ENCODE measurements around the gene CD109. TPM values are rescaled to one million over a fixed set of nuclear protein-coding genes. Genes with fewer than 3 reads are reported as not detected.
"Not testable (repeated sequence)": the region's sequence is repeated elsewhere in the genome, so short reads cannot be mapped to it uniquely, and the experiment has no call there.

Gene CD109
- polyA plus RNA-seq, 3 donors: 0.24 to 3.7 (median 1.7) TPM

DNA sequence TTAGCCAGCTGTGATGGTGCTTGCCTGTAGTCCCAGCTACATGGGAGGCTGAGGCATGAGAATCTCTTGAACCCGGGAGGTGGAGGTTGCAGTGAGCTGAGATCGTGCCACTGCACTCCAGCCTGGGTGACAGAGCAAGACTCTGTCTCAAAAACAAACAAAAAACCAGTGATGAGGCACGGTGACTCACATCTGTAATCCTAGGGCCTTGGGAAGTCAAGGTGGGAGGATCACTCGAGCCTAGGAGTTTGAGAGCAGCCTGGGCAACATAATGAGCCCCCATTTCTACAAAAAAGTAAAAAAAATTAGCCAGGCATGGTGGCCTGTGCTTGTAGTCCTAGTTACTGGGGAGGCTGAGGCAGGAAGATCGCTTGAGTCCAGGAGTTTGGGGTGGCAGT, 19.1 kb downstream of the CD109 start:
- not testable (repeated sequence) for H3K27ac ChIP-seq (ENCODE audit: low read depth, low read length)
- WGBS, 3 donors: 82 to 93% (median 89%) methylated on average over 5 of the region's 5 CpGs

DNA sequence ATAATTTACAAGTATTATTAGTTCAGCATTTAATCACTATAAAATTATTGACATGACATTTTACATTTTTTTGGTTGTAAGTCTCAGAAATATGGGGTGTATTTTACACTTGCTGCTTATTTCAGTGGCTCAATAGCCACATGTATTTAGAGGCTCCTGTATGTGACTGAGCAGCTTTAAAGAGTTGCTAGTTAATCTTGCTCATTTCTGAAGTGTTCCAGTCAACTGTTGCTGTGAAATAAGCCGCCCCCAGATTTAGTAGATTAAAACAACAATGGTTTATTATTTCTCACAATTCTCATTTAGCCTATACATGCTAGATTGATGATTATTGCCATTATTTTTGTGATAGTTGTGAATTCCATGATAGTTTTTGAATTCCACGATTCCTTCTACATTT, 23.0 kb downstream of the CD109 start:
- WGBS, 3 donors: 85 to 97% (median 96%) methylated on average over 2 of the region's 2 CpGs
- no peak overlapping the region for H3K27ac ChIP-seq (ENCODE audit: low read depth, low read length)

DNA sequence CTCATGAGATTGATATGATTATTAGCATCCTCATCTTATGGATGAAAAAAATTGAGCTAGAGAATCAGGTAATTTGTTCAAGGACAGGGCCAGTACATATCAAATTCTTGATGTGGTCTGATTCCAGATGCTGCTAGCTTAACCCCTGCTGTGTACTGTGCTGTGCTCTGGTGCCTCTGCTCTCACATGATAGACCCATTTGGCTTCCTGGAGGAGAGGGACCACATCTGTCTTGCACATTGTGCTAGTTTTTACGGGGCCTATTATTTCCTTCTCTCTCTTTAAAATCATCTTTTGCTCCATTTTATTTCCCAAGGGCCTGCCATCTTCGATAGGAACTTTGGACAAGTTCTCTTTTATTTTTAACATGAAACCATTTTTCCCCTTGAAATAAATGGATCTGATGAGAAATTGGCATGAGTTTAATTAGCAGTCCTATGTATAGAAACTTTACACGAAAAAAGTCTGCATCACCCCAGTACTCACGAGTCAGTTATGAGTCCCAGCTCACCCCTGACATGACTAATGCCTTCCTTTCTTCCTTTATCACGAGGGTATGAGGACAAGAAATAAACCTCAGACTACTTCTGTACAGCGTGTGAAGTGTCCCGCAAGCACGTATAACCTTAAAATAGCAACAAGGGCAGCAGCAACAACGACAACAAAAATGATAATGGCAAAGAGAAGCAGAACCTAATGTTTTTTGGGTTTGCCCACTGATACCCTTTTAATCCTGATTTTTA, 26.5 kb downstream of the CD109 start:
- H3K27ac ChIP-seq (ENCODE audit: low read depth, low read length): no peak overlapping the region
- WGBS, 3 donors: 38 to 57% (median 44%) methylated on average over 9 of the region's 9 CpGs

DNA sequence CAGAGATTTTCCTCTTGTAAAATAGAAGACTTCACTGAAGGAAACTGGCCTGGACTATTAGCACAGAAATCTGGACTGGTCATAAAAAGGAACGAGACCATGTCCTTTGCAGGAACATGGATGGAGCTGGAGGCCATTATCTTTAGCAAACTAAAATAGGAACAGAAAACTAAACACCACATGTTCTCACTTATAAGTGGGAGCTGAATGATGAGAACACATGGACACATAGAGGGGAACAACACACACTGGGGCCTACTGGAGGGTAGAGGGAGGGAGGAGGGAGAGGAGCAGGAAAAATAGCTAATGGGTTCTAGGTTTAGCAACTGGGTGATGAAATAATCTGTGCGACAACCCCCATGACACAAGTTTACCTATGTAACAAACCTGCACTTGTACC, 27.5 kb downstream of the CD109 start:
- WGBS, 3 donors: 74 to 90% (median 75%) methylated on average over 2 of the region's 2 CpGs
- H3K27ac ChIP-seq (ENCODE audit: low read depth, low read length): not testable (repeated sequence)

GRCh38 chr6:73724389-73724788, 28.4 kb downstream of the CD109 start:
- no peak overlapping the region for H3K27ac ChIP-seq (ENCODE audit: low read depth, low read length)
- WGBS, 3 donors: 86 to 95% (median 94%) methylated on average over 3 of the region's 3 CpGs

DNA sequence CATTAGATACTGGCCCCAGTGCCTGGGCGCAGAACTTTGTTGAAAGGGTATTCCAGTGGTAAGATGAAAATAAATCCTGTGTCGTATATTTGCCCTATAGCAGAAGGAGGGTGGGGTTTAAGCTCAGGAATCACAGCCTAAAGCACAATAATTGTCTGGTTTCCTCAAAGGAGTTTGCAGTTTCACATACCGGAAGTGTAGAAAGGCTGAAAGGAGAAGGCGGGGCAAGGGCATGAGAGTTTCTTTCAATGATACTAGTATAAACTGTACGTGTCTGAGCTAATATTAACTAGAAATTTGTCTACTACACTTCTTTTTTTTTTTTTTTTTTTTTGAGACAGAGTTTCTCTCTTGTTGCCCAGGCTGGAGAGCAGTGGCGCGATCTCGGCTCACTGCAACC, 29.2 kb downstream of the CD109 start:
- 30 to 85% (median 41%) methylated on average over 8 of the region's 8 CpGs for WGBS, 3 donors
- H3K27ac ChIP-seq (ENCODE audit: low read depth, low read length): not testable (repeated sequence)

- no peak overlapping the region for H3K27ac ChIP-seq (ENCODE audit: low read depth, low read length)
- 91 to 97% (median 91%) methylated on average over 5 of the region's 5 CpGs for WGBS, 3 donors
These were observed 31.1 kb downstream of the CD109 start for GRCh38 chr6:73727114-73727513.

GRCh38 chr6:73728548-73729205, 32.7 kb downstream of the CD109 start:
- no peak overlapping the region for H3K27ac ChIP-seq (ENCODE audit: low read depth, low read length)
- WGBS, 3 donors: 63 to 79% (median 69%) methylated on average over 4 of the region's 4 CpGs

DNA sequence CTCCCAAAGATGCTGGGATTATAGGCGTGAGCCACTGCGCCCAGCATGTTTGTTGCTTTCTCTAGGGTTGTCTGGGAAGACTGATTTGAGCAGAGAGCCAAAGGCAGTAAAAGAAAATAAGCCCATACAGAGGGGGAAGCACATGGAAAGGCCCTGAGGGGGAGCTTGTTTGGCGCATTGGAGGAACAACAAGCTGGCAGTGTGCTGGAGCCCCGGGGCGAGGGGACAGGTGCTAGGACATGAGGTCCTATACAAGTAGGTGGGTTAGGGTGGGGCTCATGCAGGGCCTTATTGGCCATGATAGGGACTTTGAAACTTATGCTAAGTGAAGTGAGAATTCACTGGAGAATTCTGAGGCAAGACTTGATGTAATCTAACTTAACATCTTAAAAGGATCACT, 35.3 kb downstream of the CD109 start:
- H3K27ac ChIP-seq (ENCODE audit: low read depth, low read length): no peak overlapping the region
- WGBS, 3 donors: 92 to 94% (median 94%) methylated on average over 5 of the region's 5 CpGs

GRCh38 chr6:73732845-73733675, 37.1 kb downstream of the CD109 start:
- WGBS, 3 donors: 65 to 71% (median 70%) methylated on average over 6 of the region's 6 CpGs
- no peak overlapping the region for H3K27ac ChIP-seq (ENCODE audit: low read depth, low read length)

- WGBS, 3 donors: 87 to 95% (median 92%) methylated on average over 6 of the region's 6 CpGs
- H3K27ac ChIP-seq (ENCODE audit: low read depth, low read length): no peak overlapping the region
These were observed 37.8 kb downstream of the CD109 start for GRCh38 chr6:73733791-73734190.

- WGBS, 3 donors: 69 to 80% (median 78%) methylated on average over 2 of the region's 2 CpGs
These were observed 38.9 kb downstream of the CD109 start for GRCh38 chr6:73734832-73735453.

GRCh38 chr6:73738367-73739028, 42.5 kb downstream of the CD109 start:
- H3K27ac ChIP-seq (ENCODE audit: low read depth, low read length): no peak overlapping the region
- 57 to 72% (median 70%) methylated on average over 5 of the region's 5 CpGs for WGBS, 3 donors

More at GRCh38 chr6:73734832-73735453, 38.9 kb downstream of the CD109 start:
- H3K27ac ChIP-seq (ENCODE audit: low read depth, low read length): no peak overlapping the region

- WGBS, 3 donors: 38 to 71% (median 57%) methylated on average over 2 of the region's 2 CpGs
- no peak overlapping the region for H3K27ac ChIP-seq (ENCODE audit: low read depth, low read length)
These were observed 43.1 kb downstream of the CD109 start for GRCh38 chr6:73739096-73739495.

GRCh38 chr6:73742433-73742832, 46.4 kb downstream of the CD109 start:
- 89 to 97% (median 94%) methylated on average over 5 of the region's 5 CpGs for WGBS, 3 donors
- H3K27ac ChIP-seq (ENCODE audit: low read depth, low read length): no peak overlapping the region

DNA sequence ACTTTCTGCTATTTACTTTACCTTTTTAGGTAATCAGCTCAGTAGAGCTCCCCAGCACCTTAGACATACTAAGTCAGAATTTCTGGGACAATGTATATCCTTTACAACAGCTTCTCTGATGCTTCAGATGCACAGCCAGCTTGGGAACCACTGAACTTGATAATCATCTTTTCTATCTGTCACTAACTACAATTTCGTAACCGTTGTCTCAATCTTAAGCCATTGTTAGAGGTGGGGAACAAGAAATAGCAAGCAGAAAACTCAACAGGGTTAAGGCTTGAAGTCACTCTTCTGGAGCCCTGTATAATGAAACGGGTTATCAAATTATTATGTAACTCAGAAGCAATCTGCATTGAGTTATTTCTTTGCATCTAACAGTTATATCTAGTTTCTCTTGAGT, 47.1 kb downstream of the CD109 start:
- no peak overlapping the region for H3K27ac ChIP-seq (ENCODE audit: low read depth, low read length)
- WGBS, 3 donors: 71 to 85% (median 78%) methylated on average over 3 of the region's 3 CpGs

DNA sequence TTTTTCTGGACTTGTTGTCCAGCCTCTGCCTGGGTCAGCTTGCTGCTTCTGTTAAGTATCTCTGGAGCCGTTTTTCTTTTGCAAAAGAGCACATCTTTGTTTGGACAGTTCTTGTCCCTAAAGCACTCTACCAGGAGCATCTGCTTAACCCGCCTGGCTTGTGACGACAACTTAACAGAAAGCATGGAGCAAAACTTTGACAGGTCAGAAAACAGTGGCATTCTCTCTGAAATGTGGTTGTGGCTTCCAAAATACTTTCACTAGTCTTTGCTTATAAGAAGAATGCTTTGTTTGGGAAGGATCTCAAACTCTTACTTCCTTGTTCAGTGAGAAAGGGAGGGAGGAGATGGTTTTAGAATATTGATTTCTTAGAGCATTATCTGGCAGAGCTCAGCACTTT, 47.6 kb downstream of the CD109 start:
- no peak overlapping the region for H3K27ac ChIP-seq (ENCODE audit: low read depth, low read length)

GRCh38 chr6:73746787-73747186, 50.8 kb downstream of the CD109 start:
- H3K27ac ChIP-seq (ENCODE audit: low read depth, low read length): no peak overlapping the region
- WGBS, 3 donors: 67 to 90% (median 83%) methylated on average over 1 of the region's 1 CpG

More for the DNA sequence above, 47.6 kb downstream of the CD109 start:
- WGBS, 3 donors: 69 to 79% (median 78%) methylated on average over 3 of the region's 3 CpGs
